GM12892 (cell line): ENCODE data around the gene DOCK10.

Source experiments
- POLR2A ChIP-seq: IDR thresholded peaks from 2 replicates; pipeline ENCODE4 v1.6.1; 2011; ENCODE audit warnings: low read depth, low read length, control low read depth
- POLR2AphosphoS5 ChIP-seq: IDR thresholded peaks from 2 replicates; pipeline ENCODE4 v1.6.1; 2011; ENCODE audit warnings: low read depth, low read length, control low read depth

GRCh38 chr2:224833986-224834385 lies 208.3 kb downstream of the DOCK10 start:
- TF ChIP-seq POLR2A (no peak), POLR2AphosphoS5 (no peak)
